Endothelial cell of umbilical vein (primary cell): ENCODE data around the gene G6PC2. TPM values are rescaled to one million over a fixed set of nuclear protein-coding genes. Genes with fewer than 3 reads are reported as not detected.
"Not testable (repeated sequence)": the region's sequence is repeated elsewhere in the genome, so short reads cannot be mapped to it uniquely, and the experiment has no call there.

ENCODE experiments used
- BruUV-seq: library from RNA; stranded (reverse); fragments of 400-500 nt; replicated peaks from 2 replicates; lab custom pipeline; 2021; lab: Mats Ljungman, UMichigan
- CTCF ChIA-PET: fragments of 300-600, 350-600 bp; sonication (Branson Sonifier 250); formaldehyde crosslinking; loops from one replicate; lab custom pipeline; 2021; ENCODE audit warnings: antibody characterized with exemption, inconsistent platforms; lab: Charles Lee
- POLR2A ChIA-PET: fragments of 300-600, 350-600 bp; sonication (Branson Sonifier 250); formaldehyde crosslinking; loops from one replicate; lab custom pipeline; 2021; ENCODE audit warnings: antibody characterized with exemption, inconsistent platforms; lab: Charles Lee
- DNase-seq: peaks from one replicate; pipeline ENCODE4 v3.0.0-alpha.2; 2011; ENCODE audit warnings: low read depth, low spot score
- FAIRE-seq: peaks from 2 replicates; lab custom pipeline; 2011; peaks lifted over from hg19 to GRCh38; lab: Jason Lieb, UNC
- H2AFZ ChIP-seq: 2 replicates; pipeline ENCODE4 v1.6.0; 2012; ENCODE audit warnings: low read depth, low read length, control low read depth, inconsistent platforms
- H3K27ac ChIP-seq: 2 replicates; pipeline ENCODE4 v1.5.1; 2011; ENCODE audit warnings: low read depth, mild to moderate bottlenecking, control low read depth, low read length, moderate library complexity; ENCODE audit not compliant: insufficient read depth
- H3K27me3 ChIP-seq, 2 experiments: 2 replicates each; pipeline versions ENCODE4 v1.6.0 to v1.6.1; 2011; ENCODE audit warnings: low read length in 2 of 2, mixed read lengths in 1 of 2; ENCODE audit not compliant: control insufficient read depth in 2 of 2, insufficient read depth in 2 of 2
- H3K36me3 ChIP-seq, 2 experiments: 2 replicates in 1 of 2; 3 replicates in 1 of 2; pipeline ENCODE4 v1.5.1; 2011; ENCODE audit warnings: low read length in 2 of 2, mild to moderate bottlenecking in 1 of 2, moderate library complexity in 1 of 2; ENCODE audit not compliant: control insufficient read depth in 2 of 2, insufficient read depth in 2 of 2; ENCODE audit errors: extremely low read depth in 1 of 2
- H3K4me1 ChIP-seq: 3 replicates; pipeline ENCODE4 v1.5.1; 2011; ENCODE audit warnings: mild to moderate bottlenecking, low read length; ENCODE audit not compliant: control insufficient read depth, insufficient read depth; ENCODE audit errors: extremely low read depth
- H3K4me2 ChIP-seq: 2 replicates; pipeline ENCODE4 v1.6.1; 2011; ENCODE audit warnings: low read length, control low read depth, mixed read lengths; ENCODE audit not compliant: insufficient read depth
- H3K4me3 ChIP-seq, 3 experiments: fragments of 200-600 bp in 1 of 3; sonication (generic), shearing (Covaris generic) in 1 of 3; replicated peaks in 1 of 3; 2 replicates each; pipeline ENCODE4 v1.5.1; 2011 to 2016; ENCODE audit warnings: control low read depth in 3 of 3, low read length in 3 of 3, mild to moderate bottlenecking in 2 of 3, inconsistent platforms in 1 of 3, low read depth in 1 of 3, moderate library complexity in 1 of 3; ENCODE audit not compliant: insufficient read depth in 1 of 3
- H3K79me2 ChIP-seq: 2 replicates; pipeline ENCODE4 v1.6.0; 2012; ENCODE audit warnings: low read length, inconsistent platforms; ENCODE audit not compliant: control insufficient read depth, insufficient read depth
- H3K9ac ChIP-seq: replicated peaks from 2 replicates; pipeline ENCODE3; 2011; ENCODE audit warnings: low read length, control low read depth; ENCODE audit not compliant: insufficient read depth; ENCODE audit errors: extremely low read depth
- H3K9me1 ChIP-seq: replicated peaks from 3 replicates; pipeline ENCODE4 v1.6.0; 2011; ENCODE audit warnings: mild to moderate bottlenecking, low read length; ENCODE audit not compliant: control insufficient read depth, insufficient read depth; ENCODE audit errors: extremely low read depth
- H3K9me3 ChIP-seq: replicated peaks from 2 replicates; pipeline ENCODE4 v1.5.1; 2012; ENCODE audit warnings: low read length, inconsistent platforms; ENCODE audit not compliant: control insufficient read depth, insufficient read depth
- H4K20me1 ChIP-seq: replicated peaks from 2 replicates; pipeline ENCODE3; 2011; ENCODE audit warnings: mild to moderate bottlenecking, low read length; ENCODE audit not compliant: control insufficient read depth, insufficient read depth; ENCODE audit errors: extremely low read depth
- CTCF ChIP-seq, 2 donors: IDR thresholded peaks; 1 replicate in 1 of 2; 2 replicates in 1 of 2; pipeline ENCODE4 v1.5.1; 2011; ENCODE audit warnings: low read length in 2 of 2, mild to moderate bottlenecking in 2 of 2, moderate library complexity in 2 of 2, control low read depth in 1 of 2, inconsistent platforms in 1 of 2, low read depth in 1 of 2; ENCODE audit not compliant: insufficient read depth in 1 of 2; ENCODE audit errors: extremely low read depth in 1 of 2
- EZH2 ChIP-seq: IDR thresholded peaks from 2 replicates; pipeline ENCODE4 v1.6.1; 2012; ENCODE audit warnings: borderline replicate concordance, low read depth, mild to moderate bottlenecking, moderate library complexity, low read length, inconsistent platforms; ENCODE audit not compliant: severe bottlenecking
- FOS ChIP-seq: IDR thresholded peaks from 2 replicates; pipeline ENCODE4 v1.6.1; 2011; ENCODE audit warnings: mild to moderate bottlenecking, low read length, moderate library complexity, borderline replicate concordance; ENCODE audit not compliant: insufficient read depth
- GATA2 ChIP-seq: IDR thresholded peaks from 2 replicates; pipeline ENCODE4 v1.7.0; 2011; ENCODE audit warnings: low read depth, mild to moderate bottlenecking, moderate library complexity, mixed read lengths, low read length; ENCODE audit not compliant: insufficient read length, insufficient read depth
- JUN ChIP-seq: IDR thresholded peaks from 2 replicates; pipeline ENCODE4 v1.6.1; 2011; ENCODE audit warnings: borderline replicate concordance, low read depth; ENCODE audit not compliant: insufficient read length, insufficient read depth
- MAX ChIP-seq: IDR thresholded peaks from 2 replicates; pipeline ENCODE4 v1.6.1; 2011; ENCODE audit not compliant: insufficient read depth, insufficient read length
- MYC ChIP-seq: IDR thresholded peaks from one replicate; pipeline ENCODE4 v1.6.1; 2011; ENCODE audit warnings: mild to moderate bottlenecking, low read depth, low read length
- POLR2A ChIP-seq: IDR thresholded peaks from 2 replicates; pipeline ENCODE4 v1.6.1; 2012; ENCODE audit warnings: low read depth, mild to moderate bottlenecking, control low read depth, low read length
- POLR2AphosphoS5 ChIP-seq: IDR thresholded peaks from 2 replicates; pipeline ENCODE4 v1.6.1; 2012; ENCODE audit warnings: low read depth, mild to moderate bottlenecking, control low read depth, low read length, moderate library complexity; ENCODE audit not compliant: insufficient read depth
- dilution Hi-C: fragments of 300-500 bp; cut with MboI; formaldehyde crosslinking; loops from one replicate; pipeline ENCODE4 v1.15.0; 2019; ENCODE audit warnings: low sequenced_read_pairs; ENCODE audit not compliant: extremely low pct_ligation_motif_present
- intact Hi-C: fragments of 100-400 bp; cut with micrococcal nuclease; formaldehyde crosslinking; loops from one replicate; pipeline ENCODE4 v1.10.0; 2022
- polyA plus RNA-seq, 4 experiments: library from polyadenylated mRNA; depleted of rRNA in 3 of 4; stranded (reverse) in 3 of 4; unstranded in 1 of 4; fragments of >200 nt; gene quantifications; 2 replicates each; pipeline versions ENCODE4 v1.2.1 to v1.2.3, GENCODE V29; 2011 to 2012; ENCODE audit warnings: missing spikeins in 1 of 4
- total RNA-seq: library from RNA; stranded (reverse); gene quantifications from 2 replicates; pipeline ENCODE4 v1.2.3, GENCODE V29; 2021

G6PC2 gene
- total and polyA plus RNA-seq, 2 donors (not counting 3 experiments of a cell fraction or from before 2014, with no cell fraction given) = not detected

- POLR2A ChIA-PET, H3K4me1 ChIP-seq, H3K27ac ChIP-seq, FAIRE-seq, H4K20me1 ChIP-seq, H3K9me3 ChIP-seq, H3K9ac ChIP-seq, intact Hi-C loops, H3K4me3 ChIP-seq, DNase-seq, H3K79me2 ChIP-seq, H3K36me3 ChIP-seq, H3K9me1 ChIP-seq, dilution Hi-C loops, BruUV-seq, H3K27me3 ChIP-seq, H2AFZ ChIP-seq, H3K4me2 ChIP-seq, CTCF ChIA-PET: not testable (repeated sequence)
Observed at GRCh38 chr2:168870824-168871223, 30.3 kb upstream of the G6PC2 start.

GRCh38 chr2:168874368-168875054 is 26.6 kb upstream of the G6PC2 start:
- Histone ChIP-seq H2AFZ (no peak overlapping the region), H3K4me1 (no peaks in the 10 kb centered on the region), H3K9me1 (no peaks in the 10 kb centered on the region), H3K4me3 (no peak overlapping the region), H3K4me2 (no peak overlapping the region), H3K27me3 (no peaks in the 10 kb centered on the region), H3K36me3 (peaks cover 0 to 2% of the 10 kb centered on the region in 2 experiments), H4K20me1 (no peaks in the 10 kb centered on the region), H3K79me2 (no peaks in the 10 kb centered on the region), H3K9ac (no peak overlapping the region), H3K9me3 (no peaks in the 10 kb centered on the region), H3K27ac (no peak overlapping the region)
- CTCF ChIA-PET = interaction anchor here (0.9 kb wide), 1 partner anchor 528 kb away, joined by 3 read pairs; no protein-coding TSS in a partner anchor
- FAIRE-seq (no peak), DNase-seq (peak; percentile 28)
- no TSS peak for BruUV-seq
- intact Hi-C loops (no loop called here), dilution Hi-C loops (no loop called here)
- POLR2A ChIA-PET = no interaction called here
- TF ChIP-seq POLR2AphosphoS5 = no peak
- no peak for TF ChIP-seq POLR2A
- TF ChIP-seq JUN = no peak
- TF ChIP-seq EZH2 = no peak
- TF ChIP-seq FOS = no peak
- no peak for TF ChIP-seq MAX
- no peak for TF ChIP-seq MYC
- no peak for TF ChIP-seq CTCF (IDR thresholded peaks at IDR 0.05; ENCODE audit: extremely low read depth in 1 of 2, insufficient read depth in 1 of 2, low read depth in 1 of 2, low read length in 2 of 2)
- no peak for TF ChIP-seq GATA2

- H3K9ac ChIP-seq, H3K27ac ChIP-seq, H3K4me3 ChIP-seq, H3K36me3 ChIP-seq, dilution Hi-C loops, intact Hi-C loops, FAIRE-seq, BruUV-seq, H3K4me1 ChIP-seq, H3K27me3 ChIP-seq, H3K9me3 ChIP-seq, H2AFZ ChIP-seq, DNase-seq, H4K20me1 ChIP-seq, CTCF ChIA-PET, H3K79me2 ChIP-seq, H3K9me1 ChIP-seq, H3K4me2 ChIP-seq: not testable (repeated sequence)
- POLR2A ChIA-PET = interaction anchor here (0.6 kb wide), 1 partner anchor 1541 kb away, joined by 3 read pairs; no protein-coding TSS in a partner anchor
Observed at GRCh38 chr2:168882163-168882562, 18.9 kb upstream of the G6PC2 start.
